Keratinocyte (primary cell): Measurements from ENCODE around the gene BHLHA9.

Experiments
- CTCF ChIP-seq, 3 experiments: IDR thresholded peaks in 1 of 3; conservative IDR thresholded peaks in 1 of 3; optimal IDR thresholded peaks in 1 of 3; 2 replicates in 2 of 3; 3 replicates in 1 of 3; pipeline versions ENCODE3 to v1.5.1; 2011; ENCODE audit warnings: low read length in 3 of 3, mild to moderate bottlenecking in 3 of 3, moderate library complexity in 2 of 3, control low read depth in 1 of 3, inconsistent platforms in 1 of 3; ENCODE audit not compliant: insufficient read depth in 2 of 3; ENCODE audit errors: extremely low read depth in 1 of 3
- EZH2 ChIP-seq: IDR thresholded peaks from one replicate; pipeline ENCODE4 v1.6.1; 2012; ENCODE audit warnings: inconsistent platforms, mild to moderate bottlenecking, low read length, moderate library complexity

GRCh38 chr17:1241929-1242328 lies 28.3 kb upstream of the BHLHA9 start:
- no peak for TF ChIP-seq EZH2
- no peak for TF ChIP-seq CTCF (optimal IDR thresholded peaks at IDR 0.05 in 1 of 3, IDR thresholded peaks at IDR 0.05 in 1 of 3, conservative IDR thresholded peaks at IDR 0.05 in 1 of 3; ENCODE audit: extremely low read depth in 1 of 3, insufficient read depth in 2 of 3, low read length in 3 of 3)
